ENCODE measurements around the gene ANAPC5. TPM values are rescaled to one million over a fixed set of nuclear protein-coding genes. Genes with fewer than 3 reads are reported as not detected.
"Not testable (repeated sequence)": the region's sequence is repeated elsewhere in the genome, so short reads cannot be mapped to it uniquely, and the experiment has no call there.

ANAPC5 gene
- total RNA-seq, 1 donor from 2014 or later, result 57.4 TPM

GRCh38 chr12:121330692-121331091 lies 21.5 kb downstream of the ANAPC5 start:
- ATAC-seq (ENCODE audit: poor library complexity) (no peak), DNase-seq (no peak)
- intact Hi-C loops (cut with DNase I), result no loop called here

DNA sequence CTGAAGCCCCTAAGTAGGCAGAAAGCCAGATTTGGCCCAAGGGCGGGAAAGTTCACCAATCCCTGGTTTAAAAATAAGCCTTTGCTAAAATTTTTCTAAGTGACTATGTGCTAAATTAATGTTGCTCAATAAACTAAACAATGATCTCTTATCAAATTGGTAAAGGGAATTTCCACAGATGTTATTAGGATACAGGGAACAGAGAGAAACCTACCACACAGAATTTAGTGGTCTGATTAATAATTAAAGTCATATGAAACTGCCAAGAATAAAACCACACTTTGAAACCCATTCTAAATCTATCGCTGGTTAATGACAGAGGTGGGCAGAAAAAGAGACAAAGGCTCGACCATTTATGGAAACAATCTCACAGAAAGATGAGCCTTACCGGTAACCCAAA lies 22.0 kb downstream of the ANAPC5 start:
- no peak for DNase-seq
- ATAC-seq (ENCODE audit: poor library complexity), result no peak
- intact Hi-C loops (cut with DNase I), result no loop called here

GRCh38 chr12:121328620-121329019 lies 23.6 kb downstream of the ANAPC5 start:
- intact Hi-C loops (cut with DNase I), result no loop called here
- DNase-seq (no peak), ATAC-seq (ENCODE audit: poor library complexity) (no peak)

GRCh38 chr12:121326996-121327674 lies 25.1 kb downstream of the ANAPC5 start:
- DNase-seq, result no peak
- intact Hi-C loops (cut with DNase I), result no loop called here
- ATAC-seq (ENCODE audit: poor library complexity), result no peak

DNA sequence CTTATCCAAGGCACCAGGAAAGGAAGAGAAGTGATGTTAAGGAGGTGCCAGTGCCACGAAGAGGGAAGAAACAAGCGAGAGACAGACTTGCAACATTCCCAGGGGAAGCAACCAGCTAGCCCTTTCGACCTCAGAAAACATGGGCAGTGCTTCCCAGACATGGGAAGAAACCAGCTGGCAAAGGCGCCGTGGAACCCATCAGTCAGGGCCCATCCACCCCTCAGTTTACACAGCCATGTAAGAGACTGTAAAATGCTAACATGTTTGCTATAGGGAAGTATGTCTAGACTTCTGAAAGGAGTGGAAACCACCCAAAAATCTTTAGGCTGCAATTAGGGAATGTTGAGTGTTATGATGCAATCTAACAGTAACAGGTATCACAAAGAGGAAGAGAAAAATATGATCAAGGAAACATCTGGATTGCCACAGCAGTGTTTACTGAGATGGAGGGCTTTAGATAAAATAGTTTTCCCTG lies 26.3 kb downstream of the ANAPC5 start:
- no peak for ATAC-seq (ENCODE audit: poor library complexity)
- DNase-seq, result no peak
- intact Hi-C loops (cut with DNase I), result no loop called here

DNA sequence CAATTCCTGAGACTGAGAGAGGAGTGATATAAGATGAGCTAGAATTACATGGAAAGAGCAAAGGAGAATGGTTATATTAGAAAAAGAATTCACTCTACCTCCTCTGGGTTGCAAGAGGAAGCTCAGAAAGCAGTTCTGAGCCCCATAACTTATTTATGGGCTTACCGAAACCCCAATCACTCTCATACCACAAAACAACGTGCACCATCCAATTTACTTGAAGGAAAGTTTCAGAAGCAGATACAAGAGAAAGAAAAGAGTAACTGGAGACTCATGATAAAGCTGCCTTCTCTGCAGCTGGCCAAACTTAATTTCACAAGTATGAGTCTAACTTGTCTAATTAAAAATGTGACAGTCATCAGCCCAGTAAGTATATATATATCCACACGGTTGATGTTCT lies 28.3 kb downstream of the ANAPC5 start:
- intact Hi-C loops (cut with DNase I), result no loop called here
- no peak for DNase-seq
- no peak for ATAC-seq (ENCODE audit: poor library complexity)

DNA sequence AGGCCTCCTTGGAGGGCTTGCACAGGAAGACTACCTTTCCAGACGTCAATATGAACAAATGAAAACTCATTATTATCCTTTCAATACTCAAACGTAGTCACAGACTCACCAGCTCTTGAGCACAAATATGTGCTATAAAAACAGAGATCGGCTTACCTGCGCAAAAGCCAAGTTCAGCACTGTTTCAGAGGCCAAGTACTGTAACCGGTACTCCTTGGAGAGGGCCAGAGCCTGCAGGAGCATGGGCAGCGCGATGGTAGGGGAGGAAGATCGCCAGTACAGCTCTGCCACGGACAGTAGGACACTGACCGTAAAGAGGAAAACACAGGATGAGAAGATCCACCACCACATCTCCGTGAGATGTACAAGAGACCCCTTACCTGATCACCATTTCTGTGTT lies 34.1 kb downstream of the ANAPC5 start:
- intact Hi-C loops (cut with DNase I), result no loop called here
- no peak for DNase-seq
- no peak for ATAC-seq (ENCODE audit: poor library complexity)

DNA sequence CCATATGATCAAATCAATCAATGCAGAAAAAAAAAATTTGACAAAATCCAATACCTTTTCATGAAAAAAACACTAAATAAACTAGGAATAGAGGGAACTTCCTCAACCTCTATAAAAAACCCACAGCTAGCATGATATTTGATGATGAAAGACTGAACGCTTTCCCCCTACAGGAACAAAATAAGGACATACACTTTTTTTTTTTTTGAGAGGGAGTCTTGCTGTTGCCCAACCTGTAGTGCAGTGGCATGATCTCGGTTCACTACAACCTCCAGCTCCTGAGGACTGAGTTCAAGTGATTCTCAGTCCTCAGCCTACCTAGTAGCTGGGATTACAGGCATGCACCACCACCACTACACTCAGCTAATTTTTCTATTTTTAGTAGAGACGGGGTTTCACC lies 37.8 kb downstream of the ANAPC5 start:
- DNase-seq (no peak), ATAC-seq (ENCODE audit: poor library complexity) (no peak)
- intact Hi-C loops (cut with DNase I), result no loop called here

- ATAC-seq (ENCODE audit: poor library complexity); DNase-seq; intact Hi-C loops (cut with DNase I): not testable (repeated sequence)
These were observed 42.0 kb downstream of the ANAPC5 start for GRCh38 chr12:121310231-121310630.

- ATAC-seq (ENCODE audit: poor library complexity); DNase-seq; intact Hi-C loops (cut with DNase I): not testable (repeated sequence)
These were observed 44.8 kb downstream of the ANAPC5 start for GRCh38 chr12:121307397-121307796.

DNA sequence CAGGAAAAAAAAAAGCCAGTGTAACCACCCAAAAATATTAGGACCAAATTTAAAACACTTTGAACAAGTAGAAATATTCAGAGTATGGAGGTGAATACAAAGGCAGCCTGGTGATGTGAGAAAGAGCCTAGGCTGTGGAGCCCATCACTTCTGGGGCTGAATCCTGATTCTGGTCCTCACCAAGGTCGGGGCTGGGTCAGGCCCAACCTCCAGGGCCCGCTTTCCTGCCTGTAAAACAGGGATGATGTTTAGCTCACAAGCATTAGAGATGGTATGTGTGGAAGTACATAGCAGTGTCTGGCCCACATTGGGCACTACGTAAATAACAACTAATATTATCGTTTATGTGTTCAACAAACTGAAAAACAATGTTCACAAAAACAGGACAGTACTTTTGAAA lies 47.9 kb downstream of the ANAPC5 start:
- no peak for ATAC-seq (ENCODE audit: poor library complexity)
- intact Hi-C loops (cut with DNase I), result no loop called here
- DNase-seq, result no peak

DNA sequence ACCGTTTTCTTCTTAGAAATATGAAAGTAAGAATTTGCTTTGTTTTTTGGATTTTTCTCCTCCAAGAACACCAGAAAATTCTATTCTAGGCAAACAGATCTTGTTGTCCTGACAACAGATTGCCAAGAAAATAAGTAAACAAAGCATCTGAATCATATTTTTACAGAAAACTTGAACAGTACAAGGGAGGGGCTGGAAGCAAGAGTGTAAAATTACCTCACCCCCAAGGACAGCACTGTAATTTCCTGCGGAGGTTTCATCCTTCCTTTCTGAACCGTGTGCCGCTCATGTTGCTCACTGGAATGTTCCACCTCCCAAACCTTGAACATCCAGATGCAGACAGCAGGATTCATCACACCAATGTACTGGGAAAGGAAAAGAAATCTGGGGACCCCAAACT lies 50.3 kb downstream of the ANAPC5 start:
- intact Hi-C loops (cut with DNase I), result no loop called here
- DNase-seq (no peak), ATAC-seq (ENCODE audit: poor library complexity) (no peak)

DNA sequence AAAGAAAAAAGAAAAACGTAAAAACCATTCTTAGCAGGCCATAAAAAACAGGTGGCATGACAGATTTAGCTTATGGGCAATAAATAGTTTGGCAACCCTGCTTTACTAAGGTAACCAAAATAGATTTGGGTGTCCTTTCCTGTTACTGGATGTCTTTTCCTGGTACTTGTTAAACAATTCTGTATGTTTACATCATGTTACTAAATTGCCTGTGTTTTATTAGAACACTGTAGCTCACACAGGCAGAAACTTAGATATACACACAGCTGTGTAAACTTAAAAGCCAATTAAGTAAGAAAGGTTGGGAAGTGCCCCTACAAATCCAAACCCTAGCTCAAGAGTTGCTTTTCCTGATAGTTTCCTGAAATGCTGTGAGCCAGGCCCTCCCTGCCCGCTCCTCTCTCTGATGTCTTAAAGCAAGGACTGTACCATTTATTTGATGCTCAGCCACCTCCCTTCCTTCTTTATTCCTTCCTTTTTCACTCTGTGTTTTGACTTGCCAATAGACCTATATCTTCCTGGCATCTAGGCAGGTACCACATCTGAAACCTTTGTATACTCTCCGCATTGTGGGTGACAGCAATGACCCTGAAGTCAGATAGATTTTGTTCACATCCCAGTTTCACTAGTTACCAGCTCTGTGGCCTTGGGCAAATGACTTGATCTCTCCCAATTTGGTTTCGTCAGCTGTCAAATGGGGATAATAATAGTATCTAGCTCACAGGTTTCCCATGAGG lies 52.0 kb downstream of the ANAPC5 start:
- no peak for DNase-seq
- ATAC-seq (ENCODE audit: poor library complexity), result no peak
- intact Hi-C loops (cut with DNase I), result no loop called here

GRCh38 chr12:121299662-121300061 lies 52.5 kb downstream of the ANAPC5 start:
- intact Hi-C loops (cut with DNase I), result no loop called here
- DNase-seq (no peak), ATAC-seq (ENCODE audit: poor library complexity) (no peak)

DNA sequence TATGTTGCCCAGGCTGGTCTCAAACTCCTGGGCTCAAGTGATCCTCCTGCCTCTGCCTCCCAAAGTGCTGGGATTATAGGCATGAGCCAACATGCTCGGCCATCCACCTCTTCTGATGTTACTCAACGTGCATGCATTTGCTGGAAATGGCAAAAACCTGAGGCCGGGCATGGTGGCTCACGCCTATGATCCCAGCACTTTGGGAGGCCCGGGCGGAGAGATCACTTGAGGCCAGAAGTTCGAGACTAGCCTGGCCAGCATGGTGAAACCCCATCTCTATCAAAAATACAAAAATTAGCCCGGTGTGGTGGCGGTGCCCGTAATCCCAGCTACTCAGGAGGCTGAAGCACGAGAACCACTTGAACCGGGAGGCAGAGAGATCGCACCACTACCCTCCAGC lies 53.8 kb downstream of the ANAPC5 start:
- DNase-seq; ATAC-seq (ENCODE audit: poor library complexity); intact Hi-C loops (cut with DNase I): not testable (repeated sequence)

DNA sequence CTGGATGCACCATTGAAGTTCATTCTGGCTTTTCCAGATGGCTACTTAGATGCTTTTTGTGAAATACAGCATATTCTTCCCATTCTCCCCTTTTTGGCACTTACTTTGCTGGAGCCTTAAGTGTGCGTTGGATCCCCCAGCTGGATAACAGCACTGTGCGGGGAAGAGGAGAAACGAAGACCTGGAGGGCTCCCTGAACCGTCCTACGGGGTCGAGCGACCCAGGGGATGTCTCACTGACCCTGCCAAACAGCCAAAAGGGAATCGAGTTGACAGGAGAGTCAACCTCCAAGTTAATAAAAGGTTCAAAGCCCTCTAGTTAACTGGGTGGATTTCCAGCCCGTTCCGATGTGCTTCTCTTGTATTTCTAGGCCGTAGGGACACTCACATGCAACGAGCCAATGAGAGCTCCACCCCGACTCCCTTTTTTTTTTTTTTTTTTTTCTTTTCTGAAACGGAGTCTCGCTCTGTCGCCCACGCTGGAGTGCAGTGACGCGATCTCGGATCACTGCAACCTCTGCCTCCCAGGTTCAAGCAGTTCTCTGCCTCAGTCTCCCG lies 54.7 kb downstream of the ANAPC5 start:
- peak; percentile 31 for ATAC-seq (ENCODE audit: poor library complexity)
- peak; percentile 40 for DNase-seq
- intact Hi-C loops (cut with DNase I), result no loop called here

GRCh38 chr12:121296618-121297434 lies 55.4 kb downstream of the ANAPC5 start, which contains the start of gene CAMKK2:
Gene CAMKK2 (minus strand): TSS chr12:121296709. CDS start chr12:121274526, 22,183 bp downstream.
- ATAC-seq (ENCODE audit: poor library complexity) (peak; percentile 97), DNase-seq (peak; percentile 91)
- intact Hi-C loops (cut with DNase I), result no loop called here

DNA sequence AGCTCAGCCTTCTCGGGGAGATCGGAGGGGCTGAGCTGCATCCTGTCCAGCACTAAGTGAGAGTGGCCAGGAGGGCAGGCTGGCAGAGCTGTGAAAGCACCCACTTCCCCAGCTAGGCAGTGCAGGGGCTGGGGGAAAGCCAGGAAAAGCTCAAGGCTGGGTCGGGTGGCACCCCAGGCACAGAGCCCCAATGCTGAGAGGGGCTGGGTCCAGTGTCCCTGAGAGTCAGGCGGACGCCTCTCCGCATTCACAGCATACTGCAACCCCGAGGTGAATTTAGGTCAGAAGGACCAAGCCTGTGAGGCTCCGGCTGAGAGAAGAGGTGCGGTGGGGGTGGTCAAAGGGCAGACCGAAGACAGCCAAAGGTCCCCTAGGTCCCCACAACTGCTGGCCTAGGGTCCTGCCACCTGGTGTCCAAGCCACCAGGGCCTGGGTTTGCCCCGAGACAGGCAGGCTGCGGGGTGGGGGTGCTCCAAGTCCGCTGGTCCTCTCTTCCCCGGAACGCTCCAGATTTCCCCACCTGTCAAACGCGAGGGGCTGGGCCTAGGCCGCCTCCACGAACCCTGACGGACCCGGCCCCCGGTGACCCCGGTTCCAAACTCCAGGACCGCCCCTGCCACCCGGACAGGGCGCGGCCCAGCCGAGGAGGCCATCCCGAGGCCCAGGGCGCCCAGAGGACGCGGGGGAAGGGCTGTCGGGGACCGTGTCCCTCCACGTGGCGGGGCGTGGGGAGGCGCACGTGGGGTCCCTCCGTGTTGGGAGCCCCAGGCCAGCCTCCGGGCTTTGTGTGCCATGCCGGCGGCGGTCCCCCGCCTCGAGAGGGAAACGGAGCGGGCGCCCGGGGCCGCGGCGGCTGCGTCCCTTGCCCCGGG lies 56.2 kb downstream of the ANAPC5 start:
- DNase-seq, result peak; percentile 56
- ATAC-seq (ENCODE audit: poor library complexity), result peak; percentile 33
- intact Hi-C loops (cut with DNase I), result no loop called here

Measured in Right ventricle myocardium superior (tissue), 1 donor.